ENCODE results near the gene CD81.

Gene CD81

DNA sequence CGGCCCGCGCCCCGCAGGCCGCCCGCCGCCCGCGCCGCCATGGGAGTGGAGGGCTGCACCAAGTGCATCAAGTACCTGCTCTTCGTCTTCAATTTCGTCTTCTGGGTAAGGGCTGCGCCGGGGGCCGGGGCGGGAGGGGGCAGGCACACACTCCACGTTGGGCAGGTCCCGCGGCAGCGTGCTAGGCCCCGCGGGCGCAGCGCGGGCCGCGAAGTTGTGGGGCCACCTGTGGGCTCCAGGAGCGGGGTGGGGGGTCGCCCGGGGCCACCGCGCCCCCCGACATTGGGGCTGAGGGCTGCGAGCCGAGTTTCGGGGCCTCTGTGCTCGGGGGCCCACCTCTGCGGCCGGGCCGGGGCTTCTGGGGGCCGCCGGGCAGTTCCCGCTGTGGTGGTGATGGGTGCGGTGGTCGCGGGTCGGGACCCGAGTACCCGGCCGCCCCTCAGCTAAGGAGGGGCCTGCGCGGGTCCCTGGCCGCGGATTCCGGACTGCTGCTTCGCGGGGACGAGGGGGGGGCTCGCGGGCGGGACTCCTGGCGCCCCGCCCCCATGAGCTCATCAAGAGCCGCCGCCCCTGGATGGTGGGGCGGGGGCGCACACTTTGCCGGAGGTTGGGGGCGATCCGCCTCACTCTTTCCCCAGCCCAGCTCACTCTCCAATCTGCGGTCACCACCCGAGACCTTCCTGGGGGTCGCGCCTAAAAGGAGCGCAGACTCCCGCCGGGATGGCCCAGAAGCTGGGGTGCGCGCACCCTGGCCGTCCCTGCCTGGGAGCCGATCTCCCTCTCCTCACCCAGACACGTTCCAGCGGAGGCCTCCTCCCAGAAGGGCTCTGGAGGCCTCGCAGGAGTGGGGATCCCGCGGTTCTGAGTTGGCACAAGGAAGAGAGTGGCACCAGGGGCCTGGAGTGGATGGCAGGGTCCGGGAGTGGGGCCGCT is 667 bp downstream of the CD81 start:
- DNase-seq = peak; percentile 60

DNA sequence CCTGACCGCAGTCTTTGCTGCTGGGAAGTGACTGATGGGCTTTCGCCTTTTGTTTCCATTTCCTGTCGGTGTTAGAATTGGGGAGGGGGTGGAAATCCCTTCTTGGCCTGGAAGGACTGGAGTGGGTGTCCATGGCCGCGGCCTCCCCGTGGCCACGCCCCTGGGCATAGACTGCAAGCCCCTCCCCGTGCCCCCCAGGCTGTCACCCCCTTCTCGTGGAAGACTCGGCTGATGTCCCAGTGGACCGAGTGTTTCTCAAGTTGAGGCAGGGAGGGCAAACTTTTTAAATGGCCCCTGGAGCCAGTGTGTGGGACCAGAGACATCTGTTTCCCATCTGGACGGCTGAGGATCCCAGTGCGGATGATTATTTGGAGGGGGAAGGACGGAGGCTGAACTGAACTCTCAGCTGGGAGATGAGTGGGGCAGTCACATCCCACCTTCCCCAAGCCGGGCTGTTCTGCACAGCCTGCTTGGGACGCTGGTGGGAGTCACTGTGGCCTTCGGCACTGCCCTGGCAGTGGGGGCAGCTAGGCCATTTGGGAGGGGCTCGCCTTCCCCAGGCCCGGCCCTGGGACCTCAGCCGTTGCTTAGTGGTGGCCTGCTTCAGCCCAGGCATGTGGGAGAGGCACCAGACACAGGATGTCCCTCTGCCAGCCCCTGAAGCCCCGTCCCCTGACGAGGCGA is 1.6 kb downstream of the CD81 start:
- DNase-seq = no peak

GRCh38 chr11:2379466-2380174 is 2.5 kb downstream of the CD81 start:
- no peak for DNase-seq

DNA sequence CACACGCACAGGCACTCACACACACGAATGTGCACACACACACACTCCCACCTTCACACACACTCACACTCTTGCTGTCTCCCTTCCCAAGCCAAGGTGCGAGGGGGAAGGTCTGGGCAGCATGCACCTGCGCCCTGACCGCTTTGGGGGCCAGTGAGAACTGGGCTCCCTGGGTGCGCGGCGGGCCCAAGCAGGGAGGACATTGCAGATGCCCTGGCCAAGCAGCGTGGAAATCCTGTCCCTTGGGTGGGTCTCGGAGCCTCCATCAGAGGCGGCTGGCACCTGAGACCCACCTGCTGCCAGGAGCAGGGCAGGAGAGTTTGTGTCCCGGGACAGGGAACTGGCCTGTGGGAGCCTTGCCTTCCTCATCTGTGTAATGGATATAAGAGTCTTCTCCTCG is 3.3 kb downstream of the CD81 start:
- DNase-seq = no peak

GRCh38 chr11:2380807-2381350 is 3.8 kb downstream of the CD81 start:
- peak; percentile 64 for DNase-seq

- DNase-seq = no peak
These were observed 4.5 kb downstream of the CD81 start for GRCh38 chr11:2381494-2382128.

GRCh38 chr11:2382129-2382517 is 5.0 kb downstream of the CD81 start:
- DNase-seq = no peak

DNA sequence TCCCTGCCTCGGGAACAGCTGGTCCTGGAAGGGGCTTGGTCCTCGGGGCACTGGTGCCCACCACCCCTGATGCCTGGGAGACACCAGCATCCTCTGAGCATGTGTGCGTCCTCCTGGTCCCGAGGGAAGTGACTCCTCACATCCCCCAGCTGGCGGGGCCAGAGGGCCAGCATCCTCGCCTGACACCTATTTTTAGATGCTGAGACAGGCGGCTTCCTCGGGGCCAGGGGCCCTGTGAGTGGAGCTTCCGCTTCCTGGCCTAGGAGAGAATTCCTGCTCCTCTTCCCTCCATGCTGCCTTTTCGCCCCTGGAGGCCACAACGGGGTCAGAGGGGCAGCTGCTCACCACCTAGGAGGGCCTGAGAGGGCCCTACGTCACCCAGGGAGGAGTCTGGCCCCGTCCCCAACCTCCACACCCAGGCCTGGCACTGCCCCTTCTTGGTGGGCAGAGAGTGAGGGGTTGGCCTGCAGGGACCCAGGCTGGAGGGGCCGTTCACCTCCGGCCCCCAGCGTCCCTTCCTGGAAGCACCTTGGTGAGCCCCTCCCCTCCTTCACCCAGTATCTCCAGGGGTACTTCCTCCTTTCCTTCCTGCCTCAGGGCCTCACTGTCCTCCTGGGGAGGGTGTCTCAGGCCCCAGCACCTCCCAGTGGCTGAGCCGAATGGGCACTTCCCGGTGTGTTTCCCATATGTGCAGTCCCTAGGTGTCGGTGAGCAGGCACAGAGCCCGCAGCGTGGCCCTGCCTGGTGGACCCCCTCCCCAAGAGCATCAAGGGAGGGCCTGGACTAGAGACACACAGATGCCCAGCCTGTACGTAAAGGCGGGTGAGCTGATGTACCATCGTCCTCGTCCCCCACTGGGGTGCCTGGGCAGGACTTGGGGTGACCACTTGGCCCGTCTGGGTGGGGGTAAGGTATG is 6.1 kb downstream of the CD81 start:
- no peak for DNase-seq

- DNase-seq = peak; percentile 72
These were observed 7.0 kb downstream of the CD81 start for GRCh38 chr11:2383852-2384804.

GRCh38 chr11:2385156-2386151 is 8.3 kb downstream of the CD81 start:
- DNase-seq = peak; percentile 37

DNA sequence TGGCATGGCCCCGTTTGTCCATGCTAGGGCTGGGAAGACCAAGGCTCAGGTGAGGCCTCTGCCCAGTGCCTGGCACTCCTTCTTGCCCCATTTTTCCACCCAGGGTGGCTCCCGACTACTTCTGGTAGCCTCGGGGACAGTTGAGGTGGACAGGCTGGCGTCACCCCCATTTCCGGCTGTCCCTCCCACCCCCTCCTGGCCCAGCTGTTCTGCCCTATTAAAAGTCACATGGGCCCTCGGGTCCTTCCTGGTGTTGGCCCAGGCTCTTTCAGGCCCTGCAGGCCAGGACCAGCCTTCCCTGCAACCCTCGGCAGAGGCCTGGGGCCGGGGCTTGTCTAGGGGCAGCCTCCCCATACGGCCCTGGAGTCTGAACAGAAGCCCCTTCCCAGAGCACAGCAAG is 9.5 kb downstream of the CD81 start:
- DNase-seq = no peak

- no peak for DNase-seq
These were observed 10.3 kb downstream of the CD81 start for GRCh38 chr11:2387266-2387987.

DNA sequence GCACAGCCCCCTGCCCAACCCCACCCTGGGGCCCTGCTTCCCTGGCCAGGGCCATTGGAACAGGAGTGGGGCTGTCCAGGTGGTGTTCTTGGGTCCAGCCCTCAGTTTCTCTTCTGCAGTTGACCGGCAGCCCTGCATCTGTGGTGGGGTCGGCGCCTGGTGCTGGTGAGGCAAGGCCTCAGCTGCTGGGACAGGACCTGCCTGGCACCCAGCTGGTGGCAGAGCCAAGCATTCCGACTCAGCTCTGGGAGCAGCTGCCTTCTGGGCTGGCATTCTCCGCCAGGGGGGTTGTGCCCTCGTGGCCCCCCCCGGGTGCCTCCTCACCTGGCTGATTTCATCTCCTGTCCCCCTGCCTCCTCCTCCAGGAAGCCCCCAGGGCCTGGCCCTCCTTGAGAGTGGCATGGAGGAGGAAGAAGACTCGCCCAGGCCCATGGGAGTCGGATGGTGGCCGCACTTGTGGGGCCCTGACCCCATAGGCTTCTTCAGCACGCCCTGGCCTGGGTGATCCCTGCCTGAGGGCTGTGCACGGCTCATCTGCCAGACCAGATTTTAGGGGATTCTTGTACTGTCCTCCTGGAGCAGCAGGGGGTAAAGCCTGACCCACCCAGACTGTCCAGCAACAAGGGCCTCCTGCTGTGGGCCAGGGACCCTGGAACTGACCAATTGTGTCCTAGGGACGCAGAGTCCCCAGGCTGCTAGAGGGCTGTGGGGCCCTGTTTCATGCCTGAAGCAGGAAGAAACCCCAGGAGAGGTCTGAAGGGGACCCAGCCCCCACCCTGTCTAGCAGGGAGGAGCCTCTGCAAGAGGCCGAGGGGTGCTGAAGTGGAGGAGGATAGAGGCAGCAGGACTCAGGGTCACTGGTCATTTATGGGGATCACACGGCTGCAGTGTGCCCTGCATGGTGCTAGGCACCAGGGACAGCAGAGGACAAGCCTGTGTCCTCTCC is 11.6 kb downstream of the CD81 start:
- DNase-seq = no peak

DNA sequence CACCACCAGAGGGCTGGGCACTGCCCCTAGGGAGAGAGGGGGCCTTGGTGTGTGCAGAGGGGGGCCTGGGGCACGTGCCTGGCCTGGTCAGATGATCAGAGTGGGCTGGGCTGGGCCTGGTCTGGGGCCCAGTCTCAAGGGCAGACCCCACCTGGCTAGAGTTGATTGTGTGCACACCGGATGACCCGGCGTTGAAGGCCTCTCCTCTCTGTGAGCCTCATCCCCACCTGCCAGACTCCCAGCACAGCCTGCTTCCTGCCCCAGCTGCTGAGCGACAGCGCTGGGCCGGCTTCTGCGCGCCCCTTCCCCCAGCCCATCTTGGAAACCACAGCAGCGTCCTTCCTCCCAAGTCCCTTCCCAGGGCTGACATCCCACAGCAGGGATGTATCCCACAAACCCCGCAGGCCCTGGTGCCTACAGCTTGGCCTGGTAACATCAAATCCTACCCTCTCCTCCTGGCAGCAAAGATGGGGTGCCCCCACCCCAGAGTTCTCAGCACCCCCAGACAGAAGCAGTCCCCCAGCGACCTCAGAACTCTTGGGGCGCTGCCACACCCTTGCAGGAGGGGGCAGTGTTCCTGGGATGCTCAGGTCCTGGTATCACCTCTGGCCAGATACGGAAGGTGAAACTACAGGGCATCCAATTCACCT is 12.4 kb downstream of the CD81 start:
- DNase-seq = no peak

DNA sequence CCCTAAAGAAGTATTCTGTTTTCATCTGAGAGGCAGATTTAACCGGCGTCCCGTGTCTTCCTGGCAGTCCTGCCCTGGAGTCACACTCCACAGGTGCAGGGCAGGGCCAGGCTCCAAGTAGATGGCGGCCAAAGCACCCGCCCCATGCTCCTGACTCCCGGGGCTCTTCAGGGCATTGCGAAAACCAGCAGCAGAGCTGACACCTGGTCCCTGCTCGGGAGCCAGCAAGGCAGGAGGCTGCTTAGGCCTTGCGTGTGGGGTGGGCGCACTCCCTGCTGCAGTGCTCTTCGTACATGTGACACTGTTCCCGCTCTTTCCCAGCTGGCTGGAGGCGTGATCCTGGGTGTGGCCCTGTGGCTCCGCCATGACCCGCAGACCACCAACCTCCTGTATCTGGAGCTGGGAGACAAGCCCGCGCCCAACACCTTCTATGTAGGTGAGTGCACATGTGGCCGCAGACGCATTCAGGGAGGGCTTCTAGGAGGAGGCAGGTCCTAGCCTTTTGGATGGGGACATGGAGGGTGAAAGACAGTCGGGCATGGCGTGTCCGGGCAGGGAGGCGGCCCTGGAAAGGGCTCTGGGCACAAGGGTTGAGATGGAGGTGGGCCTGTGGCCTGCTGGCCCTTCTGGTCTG is 13.1 kb downstream of the CD81 start:
- DNase-seq = no peak

GRCh38 chr11:2390725-2391151 is 13.6 kb downstream of the CD81 start:
- DNase-seq = no peak
